Panc1 (cell line): ENCODE data around the gene RIPK3. TPM values are rescaled to one million over a fixed set of nuclear protein-coding genes. Genes with fewer than 3 reads are reported as not detected.

Experiments
- ATAC-seq: fragments of 200-7000 bp; cut with Tn5 transposase; 2 replicates; pipeline ENCODE4 v1.9.1; 2020; ENCODE audit warnings: mild to moderate bottlenecking, moderate library complexity
- BruUV-seq: library from RNA; stranded (reverse); fragments of 400-500 nt; replicated peaks from 2 replicates; lab custom pipeline; 2021; lab: Mats Ljungman, UMichigan
- CTCF ChIA-PET: fragments of 300-600 bp; sonication (Branson Sonifier 250); formaldehyde crosslinking; loops from one replicate; lab custom pipeline; 2022; ENCODE audit warnings: antibody characterized with exemption; lab: Charles Lee
- POLR2A ChIA-PET: fragments of 300-600 bp; sonication (Branson Sonifier 250); formaldehyde crosslinking; loops from one replicate; lab custom pipeline; 2022; ENCODE audit warnings: antibody characterized with exemption; lab: Charles Lee
- DNase-seq: peaks from one replicate; pipeline ENCODE4 v3.0.0-alpha.2; 2010; ENCODE audit warnings: low read depth, low spot score
- H3K27ac ChIP-seq: 2 replicates; pipeline ENCODE4 v1.5.1; 2011; ENCODE audit warnings: mild to moderate bottlenecking, low read length, inconsistent platforms
- H3K27me3 ChIP-seq: fragments of 200-500 bp; sonication (Bioruptor generic); 2 replicates; pipeline ENCODE4 v1.6.0; 2014; ENCODE audit warnings: low read length, inconsistent platforms; ENCODE audit not compliant: control insufficient read depth, insufficient read depth
- H3K36me3 ChIP-seq: fragments of 200-500 bp; sonication (Bioruptor generic); 2 replicates; pipeline ENCODE4 v1.5.1; 2014; ENCODE audit warnings: inconsistent platforms, mild to moderate bottlenecking, low read length, moderate library complexity; ENCODE audit not compliant: control insufficient read depth, insufficient read depth
- H3K4me1 ChIP-seq: 2 replicates; pipeline ENCODE4 v1.5.1; 2011; ENCODE audit warnings: inconsistent platforms, mild to moderate bottlenecking, low read length, moderate library complexity; ENCODE audit not compliant: control insufficient read depth, insufficient read depth
- H3K4me3 ChIP-seq, 2 experiments: 2 replicates each; pipeline ENCODE4 v1.5.1; 2011 to 2012; ENCODE audit warnings: low read depth in 2 of 2, low read length in 2 of 2, mild to moderate bottlenecking in 2 of 2, inconsistent platforms in 1 of 2, moderate library complexity in 1 of 2
- H3K9me3 ChIP-seq: fragments of 200-500 bp; sonication (Bioruptor generic); 2 replicates; pipeline ENCODE4 v1.5.1; 2014; ENCODE audit warnings: low read depth, mild to moderate bottlenecking, inconsistent platforms, low read length, moderate library complexity; ENCODE audit not compliant: control insufficient read depth, insufficient read depth
- POLR2AphosphoS5 ChIP-seq: IDR thresholded peaks from 2 replicates; pipeline ENCODE4 v1.6.1; 2012; ENCODE audit warnings: mild to moderate bottlenecking, low read depth, low read length, moderate library complexity
- SIN3A ChIP-seq: IDR thresholded peaks from 2 replicates; pipeline ENCODE4 v1.6.1; 2012; ENCODE audit warnings: low read depth, mild to moderate bottlenecking, low read length, moderate library complexity, borderline replicate concordance; ENCODE audit not compliant: insufficient read depth
- TCF7L2 ChIP-seq: IDR thresholded peaks from 2 replicates; pipeline ENCODE4 v1.6.1; 2011; ENCODE audit warnings: mild to moderate bottlenecking, low read depth, low read length, inconsistent platforms
- in situ Hi-C: cut with HindIII; loops from 2 replicates; pipeline ENCODE4 v1.10.0; 2016; ENCODE audit warnings: low sequenced_read_pairs, low pct_unique_long_range_greater_than_20kb
- intact Hi-C: fragments of 100-400 bp; cut with micrococcal nuclease; formaldehyde crosslinking; loops from one replicate; pipeline ENCODE4 v1.10.0; 2022; ENCODE audit not compliant: unreplicated experiment
- total RNA-seq: library from RNA; stranded (reverse); gene quantifications from one replicate; pipeline ENCODE4 v1.2.1, GENCODE V29; 2021; ENCODE audit not compliant: unreplicated experiment
- TF ChIP-seq, protein P1 (sequence below), 2 experiments: IDR thresholded peaks; 2 replicates each; pipeline ENCODE4 v1.6.1; 2011 to 2012; ENCODE audit warnings: low read depth in 2 of 2, control low read depth in 1 of 2, low read length in 1 of 2, mild to moderate bottlenecking in 1 of 2, moderate library complexity in 1 of 2; ENCODE audit not compliant: insufficient read depth in 1 of 2
- TF ChIP-seq, protein P2 (sequence below): fragments of 450-650 bp; IDR thresholded peaks from 2 replicates; pipeline ENCODE4 v1.5.1; 2017; ENCODE audit warnings: mild to moderate bottlenecking

The RIPK3 gene
- total RNA-seq, 1 experiment from 2014 or later: not detected

DNA sequence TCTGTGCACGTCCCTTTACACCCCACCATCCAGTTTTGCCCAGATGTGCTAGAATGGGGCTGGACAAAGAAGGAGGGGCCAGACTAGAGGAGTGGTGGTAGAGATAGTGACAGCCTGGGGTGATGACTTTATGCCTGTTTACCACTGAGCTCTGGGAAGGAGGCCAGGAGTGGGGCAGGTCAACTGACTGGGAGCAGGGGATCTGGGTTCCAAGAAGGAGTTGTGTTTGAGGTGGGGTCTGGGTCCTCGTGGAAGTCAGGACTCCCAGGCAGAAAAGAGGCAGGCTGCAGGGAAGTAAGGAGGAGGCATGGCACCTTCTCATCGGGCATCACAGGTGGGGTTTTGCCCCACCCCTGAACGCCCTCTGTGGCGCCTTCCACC lies 29.5 kb downstream of the RIPK3 start:
- Histone ChIP-seq H3K9me3 (no peaks in the 10 kb centered on the region), H3K27me3 (no peaks in the 10 kb centered on the region), H3K36me3 (no peaks in the 10 kb centered on the region), H3K27ac (no peak overlapping the region), H3K4me1 (no peaks in the 10 kb centered on the region), H3K4me3 (no peak overlapping the region)
- DNase-seq (no peak), ATAC-seq (no peak)
- POLR2A ChIA-PET: no interaction called here
- intact Hi-C loops: no loop called here
- no TSS peak for BruUV-seq
- TF ChIP-seq, protein P1, sequence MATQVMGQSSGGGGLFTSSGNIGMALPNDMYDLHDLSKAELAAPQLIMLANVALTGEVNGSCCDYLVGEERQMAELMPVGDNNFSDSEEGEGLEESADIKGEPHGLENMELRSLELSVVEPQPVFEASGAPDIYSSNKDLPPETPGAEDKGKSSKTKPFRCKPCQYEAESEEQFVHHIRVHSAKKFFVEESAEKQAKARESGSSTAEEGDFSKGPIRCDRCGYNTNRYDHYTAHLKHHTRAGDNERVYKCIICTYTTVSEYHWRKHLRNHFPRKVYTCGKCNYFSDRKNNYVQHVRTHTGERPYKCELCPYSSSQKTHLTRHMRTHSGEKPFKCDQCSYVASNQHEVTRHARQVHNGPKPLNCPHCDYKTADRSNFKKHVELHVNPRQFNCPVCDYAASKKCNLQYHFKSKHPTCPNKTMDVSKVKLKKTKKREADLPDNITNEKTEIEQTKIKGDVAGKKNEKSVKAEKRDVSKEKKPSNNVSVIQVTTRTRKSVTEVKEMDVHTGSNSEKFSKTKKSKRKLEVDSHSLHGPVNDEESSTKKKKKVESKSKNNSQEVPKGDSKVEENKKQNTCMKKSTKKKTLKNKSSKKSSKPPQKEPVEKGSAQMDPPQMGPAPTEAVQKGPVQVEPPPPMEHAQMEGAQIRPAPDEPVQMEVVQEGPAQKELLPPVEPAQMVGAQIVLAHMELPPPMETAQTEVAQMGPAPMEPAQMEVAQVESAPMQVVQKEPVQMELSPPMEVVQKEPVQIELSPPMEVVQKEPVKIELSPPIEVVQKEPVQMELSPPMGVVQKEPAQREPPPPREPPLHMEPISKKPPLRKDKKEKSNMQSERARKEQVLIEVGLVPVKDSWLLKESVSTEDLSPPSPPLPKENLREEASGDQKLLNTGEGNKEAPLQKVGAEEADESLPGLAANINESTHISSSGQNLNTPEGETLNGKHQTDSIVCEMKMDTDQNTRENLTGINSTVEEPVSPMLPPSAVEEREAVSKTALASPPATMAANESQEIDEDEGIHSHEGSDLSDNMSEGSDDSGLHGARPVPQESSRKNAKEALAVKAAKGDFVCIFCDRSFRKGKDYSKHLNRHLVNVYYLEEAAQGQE (IDR thresholded peaks at IDR 0.05; ENCODE audit: insufficient read depth in 1 of 2, low read depth in 2 of 2, low read length in 1 of 2): no peak
- TF ChIP-seq SIN3A (no peak), TCF7L2 (no peak), POLR2AphosphoS5 (no peak)
- TF ChIP-seq, protein P2, sequence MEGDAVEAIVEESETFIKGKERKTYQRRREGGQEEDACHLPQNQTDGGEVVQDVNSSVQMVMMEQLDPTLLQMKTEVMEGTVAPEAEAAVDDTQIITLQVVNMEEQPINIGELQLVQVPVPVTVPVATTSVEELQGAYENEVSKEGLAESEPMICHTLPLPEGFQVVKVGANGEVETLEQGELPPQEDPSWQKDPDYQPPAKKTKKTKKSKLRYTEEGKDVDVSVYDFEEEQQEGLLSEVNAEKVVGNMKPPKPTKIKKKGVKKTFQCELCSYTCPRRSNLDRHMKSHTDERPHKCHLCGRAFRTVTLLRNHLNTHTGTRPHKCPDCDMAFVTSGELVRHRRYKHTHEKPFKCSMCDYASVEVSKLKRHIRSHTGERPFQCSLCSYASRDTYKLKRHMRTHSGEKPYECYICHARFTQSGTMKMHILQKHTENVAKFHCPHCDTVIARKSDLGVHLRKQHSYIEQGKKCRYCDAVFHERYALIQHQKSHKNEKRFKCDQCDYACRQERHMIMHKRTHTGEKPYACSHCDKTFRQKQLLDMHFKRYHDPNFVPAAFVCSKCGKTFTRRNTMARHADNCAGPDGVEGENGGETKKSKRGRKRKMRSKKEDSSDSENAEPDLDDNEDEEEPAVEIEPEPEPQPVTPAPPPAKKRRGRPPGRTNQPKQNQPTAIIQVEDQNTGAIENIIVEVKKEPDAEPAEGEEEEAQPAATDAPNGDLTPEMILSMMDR: no peak
- CTCF ChIA-PET: no interaction called here
- in situ Hi-C loops: no loop called here

DNA sequence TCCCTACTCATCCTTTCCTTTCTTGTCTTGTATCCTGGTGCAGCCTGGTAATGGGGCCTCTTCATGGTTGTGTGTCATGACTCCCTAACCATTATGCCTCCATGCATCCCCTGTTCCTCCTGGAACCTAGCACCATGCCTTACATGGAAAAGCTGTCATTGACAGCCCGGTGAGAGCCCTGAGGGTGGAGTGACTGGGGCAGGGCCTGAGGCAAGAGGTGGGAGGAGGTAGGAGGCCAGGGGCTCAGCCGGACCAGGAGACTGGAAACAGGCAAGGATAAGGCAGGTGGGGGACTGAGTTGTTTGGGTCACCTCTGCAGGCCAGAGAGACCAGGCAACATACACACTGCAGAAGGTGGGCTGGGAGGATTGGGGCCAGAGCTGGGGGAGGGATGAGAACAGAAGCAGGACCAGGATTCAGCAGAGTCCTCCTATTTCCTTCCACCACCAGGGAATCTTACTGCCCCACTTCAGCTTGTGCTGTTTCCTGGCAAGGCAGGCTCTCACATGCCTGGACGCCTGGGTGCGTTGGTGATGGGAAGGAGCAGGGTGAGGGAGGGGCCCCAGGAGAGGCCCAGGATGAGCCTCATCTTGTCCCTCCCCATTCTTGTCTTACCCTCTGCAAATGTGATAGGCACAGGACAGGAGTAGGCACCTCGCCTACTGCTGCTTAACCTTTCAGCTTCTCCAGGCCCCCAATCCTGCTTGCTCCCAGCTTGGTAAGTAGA lies 30.1 kb downstream of the RIPK3 start, which contains the start of gene LTB4R2:
Gene LTB4R2, plus strand, starts transcription at position 603 of the 727 bp plus-strand sequence. CDS start 525 bp downstream, outside the sequence.
- ChIA-PET POLR2A (no interaction called here), CTCF (no interaction called here)
- no peak within 1 kb of the TSS for H3K27ac ChIP-seq
- H3K27me3 ChIP-seq: no peaks in the 10 kb centered on the region
- TF ChIP-seq TCF7L2: no peak
- TF ChIP-seq, protein P2: no peak
- TF ChIP-seq, protein P1 (IDR thresholded peaks at IDR 0.05; ENCODE audit: insufficient read depth in 1 of 2, low read depth in 2 of 2, low read length in 1 of 2): no peak
- TF ChIP-seq POLR2AphosphoS5: no peak
- no peak for TF ChIP-seq SIN3A
- intact Hi-C loops (no loop called here), in situ Hi-C loops (no loop called here)
- no peak within 1 kb of the TSS for H3K4me3 ChIP-seq
- no TSS peak for BruUV-seq
- H3K9me3 ChIP-seq: no peaks in the 10 kb centered on the region
- ATAC-seq (no peak), DNase-seq (no peak)
- no peaks in the 10 kb centered on the region for H3K36me3 ChIP-seq
- no peaks in the 10 kb centered on the region for H3K4me1 ChIP-seq
